Smooth muscle cell of the brain vasculature (primary cell): Measurements from ENCODE around the gene LRRC63.

Experiments used
- DNase-seq: peaks from one replicate; pipeline ENCODE4 v3.0.0-alpha.2; 2012; ENCODE audit warnings: low read depth, low spot score

LRRC63 gene

DNA sequence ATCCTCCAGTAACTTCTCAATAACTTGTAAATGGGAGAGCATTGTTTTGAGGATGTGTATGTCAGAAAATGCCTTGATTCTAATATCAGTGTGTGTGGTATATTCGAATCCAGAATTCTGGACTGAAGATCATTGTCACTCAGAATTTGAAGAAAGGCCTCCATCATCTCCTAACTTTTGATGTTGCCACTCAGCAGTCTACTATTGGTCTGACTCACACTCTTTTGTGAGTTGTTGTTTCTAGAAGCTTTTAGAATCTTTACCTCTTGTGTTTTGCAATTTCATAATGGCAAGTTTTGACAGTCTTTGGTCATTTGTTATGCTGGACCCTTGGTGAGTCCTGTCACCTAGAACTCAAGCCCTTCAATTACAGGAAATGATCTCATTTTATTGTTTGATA is 98.3 kb downstream of the LRRC63 start:
- DNase-seq, result no peak

DNA sequence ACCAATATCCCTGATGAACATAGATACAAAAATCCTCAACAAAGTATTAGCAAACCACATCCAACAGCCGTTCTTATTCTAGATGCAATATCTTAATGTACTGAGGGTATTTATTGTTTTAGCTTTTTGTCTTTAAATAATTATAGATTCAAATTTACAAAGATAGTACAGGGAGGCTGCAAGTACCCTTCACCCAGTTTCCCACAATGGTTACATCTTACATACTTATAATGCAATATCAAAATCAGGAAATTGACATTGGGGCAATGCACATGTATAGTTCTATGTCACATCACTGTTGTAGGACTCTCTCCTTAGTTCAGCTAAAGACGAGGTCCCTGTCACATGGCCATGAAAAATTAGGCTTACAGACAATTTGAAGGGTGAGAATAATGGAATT is 99.5 kb downstream of the LRRC63 start:
- no peak for DNase-seq

GRCh38 chr13:46313024-46313423 is 101.3 kb downstream of the LRRC63 start:
- no peak for DNase-seq

GRCh38 chr13:46313432-46314257 is 101.9 kb downstream of the LRRC63 start:
- DNase-seq, result no peak

DNA sequence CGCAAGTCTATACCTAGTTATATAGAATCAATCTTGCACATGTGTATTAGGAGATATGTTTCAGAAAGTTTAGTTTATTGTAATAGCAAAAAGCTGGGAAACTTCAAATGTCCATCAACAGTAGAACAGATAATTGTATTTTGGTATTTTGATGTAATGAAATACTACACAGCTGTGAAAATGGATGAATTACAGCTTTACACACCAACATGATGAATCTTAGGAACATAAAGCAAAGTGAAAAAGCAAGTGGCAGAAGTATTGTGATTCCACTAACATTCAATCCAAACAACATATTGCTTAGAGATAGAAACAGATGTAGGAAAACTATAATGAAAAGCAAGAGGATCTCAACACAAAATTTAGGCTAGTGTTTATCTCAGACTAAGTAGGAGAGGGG is 102.9 kb downstream of the LRRC63 start:
- DNase-seq, result no peak

DNA sequence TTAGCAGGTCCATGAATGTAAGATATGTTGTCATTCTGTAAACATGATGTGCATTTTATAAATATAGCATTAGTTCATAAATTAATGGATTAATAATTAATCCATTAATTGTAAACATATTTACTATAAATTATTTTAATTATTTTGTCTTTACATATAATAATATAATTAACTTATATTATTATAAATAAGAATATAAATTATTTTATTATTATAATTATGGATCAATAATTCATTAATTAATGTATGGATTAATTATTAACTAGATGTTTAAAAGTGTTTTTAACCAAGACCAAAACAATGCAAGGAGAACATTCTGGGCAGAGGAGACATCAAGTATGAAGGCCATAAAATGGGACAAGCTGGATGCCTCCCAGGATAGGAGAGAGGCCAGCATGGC is 103.3 kb downstream of the LRRC63 start:
- DNase-seq, result no peak

GRCh38 chr13:46315491-46316075 is 103.9 kb downstream of the LRRC63 start:
- no peak for DNase-seq

DNA sequence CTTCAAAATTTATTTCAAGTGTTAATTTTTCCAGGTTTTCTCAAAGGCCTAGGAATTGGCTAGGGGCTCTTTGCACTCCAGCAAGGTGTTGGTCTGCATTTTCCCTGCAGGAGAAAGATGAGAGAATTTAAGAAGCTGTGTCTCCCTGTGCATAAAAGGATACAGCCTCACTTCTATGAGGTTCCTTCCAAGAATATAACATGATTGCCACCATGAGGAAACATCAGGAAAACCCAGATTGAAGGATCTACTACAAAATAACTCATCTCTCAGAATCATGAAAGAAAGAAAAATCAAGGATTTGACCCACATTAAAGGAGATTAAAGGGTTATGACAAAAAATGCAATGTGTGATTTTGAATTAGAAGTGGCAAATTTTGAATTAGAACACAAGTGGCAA is 105.4 kb downstream of the LRRC63 start:
- DNase-seq, result no peak

DNA sequence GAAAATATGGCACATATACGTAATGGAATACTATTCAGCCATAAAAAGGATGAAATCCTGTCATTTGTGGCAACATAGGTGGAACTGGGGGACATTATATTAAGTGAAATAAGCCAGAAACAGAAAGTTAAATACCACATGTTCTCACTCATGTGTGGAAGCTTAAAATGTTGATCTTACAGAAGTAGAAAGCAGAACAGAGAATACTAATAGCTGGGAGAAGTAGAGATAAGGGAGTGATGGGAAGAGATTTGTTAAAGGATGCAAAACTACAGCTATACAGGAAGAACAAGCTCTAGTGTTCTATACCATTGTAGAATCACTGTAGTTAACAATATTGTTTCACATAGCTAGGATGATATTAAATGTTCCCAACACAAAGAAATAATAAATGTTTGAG is 107.3 kb downstream of the LRRC63 start:
- DNase-seq, result no peak

DNA sequence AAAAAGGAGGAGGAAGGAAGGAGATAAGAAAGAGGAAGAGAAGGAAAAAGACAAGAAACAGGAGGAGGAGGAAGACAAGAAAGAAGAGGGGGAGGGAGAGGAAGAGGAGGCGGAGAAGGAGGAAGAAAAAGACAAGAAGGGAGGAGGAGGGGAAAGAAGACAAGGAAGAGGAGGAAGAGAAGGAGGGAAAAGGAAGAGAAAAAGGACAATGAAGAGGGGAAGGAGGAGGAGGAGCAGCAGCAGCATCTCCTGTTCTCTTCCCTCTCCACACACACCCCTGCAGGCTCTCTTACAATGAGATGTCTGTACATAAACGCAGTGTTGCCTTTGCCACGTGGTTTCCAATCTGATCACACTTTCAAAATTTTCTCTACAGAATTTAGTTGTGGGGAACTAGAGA is 108.7 kb downstream of the LRRC63 start:
- DNase-seq, result no peak

GRCh38 chr13:46320821-46321220 is 109.1 kb downstream of the LRRC63 start:
- DNase-seq, result no peak

DNA sequence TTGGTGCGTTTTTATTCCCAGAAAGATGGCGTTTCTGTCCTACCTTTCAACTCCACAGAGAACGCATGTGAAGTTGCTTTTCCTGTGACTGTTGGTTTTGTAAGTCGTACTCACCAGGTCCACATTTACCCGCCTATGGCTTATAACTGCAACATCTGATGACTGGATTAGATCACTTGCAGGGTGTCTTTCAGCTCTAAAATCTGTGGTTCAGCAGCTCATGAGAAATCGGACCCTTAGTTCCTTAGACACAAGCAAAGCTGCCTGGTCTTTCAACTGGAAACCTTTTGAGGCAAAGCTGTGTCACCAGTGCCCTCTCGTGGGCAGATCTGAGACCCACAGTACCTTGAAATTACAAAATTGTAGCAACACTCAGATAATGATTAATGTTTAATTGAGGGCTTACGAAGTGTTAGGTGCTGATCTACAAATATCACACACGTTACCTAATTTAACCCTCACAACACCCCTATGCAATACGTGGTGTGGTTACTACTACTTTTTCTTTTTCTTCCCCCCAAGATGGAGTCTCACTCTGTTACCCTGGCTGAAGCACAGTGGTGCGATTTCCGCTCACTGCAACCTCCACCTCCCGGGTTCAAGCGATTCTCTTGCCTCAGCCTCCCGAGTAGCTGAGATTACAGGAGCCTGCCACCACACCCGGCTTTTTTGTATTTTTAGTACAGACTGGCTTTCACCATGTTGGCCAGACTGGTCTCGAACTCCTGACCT is 109.9 kb downstream of the LRRC63 start:
- peak; percentile 28 for DNase-seq

- DNase-seq, result no peak
Observed at GRCh38 chr13:46324976-46325375, 113.2 kb downstream of the LRRC63 start.
